Endothelial cell (in vitro differentiated cells): ENCODE results near the gene CGRRF1. TPM values are rescaled to one million over a fixed set of nuclear protein-coding genes. Genes with fewer than 3 reads are reported as not detected.

Source experiments
- DNase-seq: peaks from one replicate; pipeline ENCODE4 v3.0.0; 2021; ENCODE audit warnings: low spot score
- H3K27ac Mint-ChIP-seq: one replicate; pipeline ENCODE4 v1.8.0; 2021; ENCODE audit warnings: mixed read lengths, inconsistent platforms; ENCODE audit not compliant: unreplicated experiment
- H3K27me3 Mint-ChIP-seq: one replicate; pipeline ENCODE4 v1.8.0; 2021; ENCODE audit warnings: mild to moderate bottlenecking, moderate library complexity, mixed read lengths, inconsistent platforms; ENCODE audit not compliant: unreplicated experiment
- H3K36me3 Mint-ChIP-seq: one replicate; pipeline ENCODE4 v1.8.0; 2021; ENCODE audit warnings: mild to moderate bottlenecking, low read depth, mixed read lengths, inconsistent platforms; ENCODE audit not compliant: unreplicated experiment
- H3K4me1 Mint-ChIP-seq: one replicate; pipeline ENCODE4 v1.8.0; 2021; ENCODE audit warnings: mild to moderate bottlenecking, mixed read lengths, inconsistent platforms; ENCODE audit not compliant: unreplicated experiment
- H3K4me3 Mint-ChIP-seq: one replicate; pipeline ENCODE4 v1.8.0; 2021; ENCODE audit warnings: mild to moderate bottlenecking, mixed read lengths, inconsistent platforms; ENCODE audit not compliant: unreplicated experiment
- H3K9me3 Mint-ChIP-seq: one replicate; pipeline ENCODE4 v1.8.0; 2021; ENCODE audit warnings: mixed read lengths, inconsistent platforms; ENCODE audit not compliant: unreplicated experiment
- CTCF ChIP-seq: fragments of 200-600 bp; sonication (generic); IDR thresholded peaks from one replicate; pipeline ENCODE4 v1.5.0; 2021; ENCODE audit warnings: antibody characterized with exemption; ENCODE audit not compliant: unreplicated experiment
- total RNA-seq: library from RNA; stranded (reverse); fragmentation: NEBNext Ultra II Directional; extraction: Animal tissue kit (Norgen Biotek cat#: 25700); gene quantifications from one replicate; pipeline ENCODE4 v1.2.1, GENCODE V29; 2021; ENCODE audit not compliant: unreplicated experiment

The CGRRF1 gene
- total RNA-seq, 1 donor from 2014 or later: 31.1 TPM

GRCh38 chr14:54570631-54571415 is 61.1 kb downstream of the CGRRF1 start:
- Mint-ChIP-seq H3K4me3 (no peak overlapping the region), H3K9me3 (no peaks in the 10 kb centered on the region), H3K27me3 (peaks cover 5% of the 10 kb centered on the region), H3K36me3 (peaks cover 7% of the 10 kb centered on the region), H3K4me1 (peaks cover 10% of the 10 kb centered on the region), H3K27ac (no peak overlapping the region)
- TF ChIP-seq CTCF: no peak
- DNase-seq: no peak

GRCh38 chr14:54572316-54572715 is 62.6 kb downstream of the CGRRF1 start:
- Mint-ChIP-seq H3K27ac (no peak overlapping the region), H3K4me3 (no peak overlapping the region), H3K9me3 (no peaks in the 10 kb centered on the region), H3K27me3 (peaks cover 5% of the 10 kb centered on the region), H3K4me1 (peaks cover 10% of the 10 kb centered on the region), H3K36me3 (peaks cover 10% of the 10 kb centered on the region)
- peak; percentile 78 for TF ChIP-seq CTCF
- DNase-seq: peak; percentile 45

GRCh38 chr14:54574528-54574927 is 64.8 kb downstream of the CGRRF1 start:
- no peak overlapping the region for H3K4me3 Mint-ChIP-seq
- H3K27me3 Mint-ChIP-seq: no peaks in the 10 kb centered on the region
- no peak for DNase-seq
- TF ChIP-seq CTCF: no peak
- H3K9me3 Mint-ChIP-seq: no peaks in the 10 kb centered on the region
- no peaks in the 10 kb centered on the region for H3K4me1 Mint-ChIP-seq
- peaks cover 10% of the 10 kb centered on the region for H3K36me3 Mint-ChIP-seq
- H3K27ac Mint-ChIP-seq: no peak overlapping the region

- Mint-ChIP-seq H3K36me3 (peaks cover 4% of the 10 kb centered on the region), H3K27me3 (no peaks in the 10 kb centered on the region), H3K27ac (no peak overlapping the region), H3K4me1 (no peaks in the 10 kb centered on the region), H3K9me3 (no peaks in the 10 kb centered on the region), H3K4me3 (no peak overlapping the region)
- TF ChIP-seq CTCF: no peak
- DNase-seq: no peak
Observed at GRCh38 chr14:54577494-54577893, 67.8 kb downstream of the CGRRF1 start.

GRCh38 chr14:54577977-54578376 is 68.3 kb downstream of the CGRRF1 start:
- H3K4me1 Mint-ChIP-seq: no peaks in the 10 kb centered on the region
- H3K27me3 Mint-ChIP-seq: no peaks in the 10 kb centered on the region
- no peak overlapping the region for H3K27ac Mint-ChIP-seq
- TF ChIP-seq CTCF: no peak
- no peak for DNase-seq
- no peaks in the 10 kb centered on the region for H3K9me3 Mint-ChIP-seq
- peaks cover 4% of the 10 kb centered on the region for H3K36me3 Mint-ChIP-seq
- H3K4me3 Mint-ChIP-seq: no peak overlapping the region
